KMS-11 (cell line): ENCODE measurements around the gene NT5DC3.

Experiments
- H2AFZ ChIP-seq: fragments of 200-600 bp; sonication (generic); 2 replicates; pipeline ENCODE4 v1.6.1; 2016; ENCODE audit warnings: antibody characterized with exemption, mixed run types, low read depth
- H3K27ac ChIP-seq: fragments of 200-600 bp; sonication (generic); 2 replicates; pipeline ENCODE4 v1.6.1; 2016; ENCODE audit warnings: mild to moderate bottlenecking, mixed run types
- H3K27me3 ChIP-seq: fragments of 200-600 bp; sonication (generic); 2 replicates; pipeline ENCODE4 v1.6.1; 2017; ENCODE audit warnings: mild to moderate bottlenecking, low read depth, mixed run types, moderate library complexity; ENCODE audit not compliant: insufficient read depth
- H3K36me3 ChIP-seq: fragments of 200-600 bp; sonication (generic); 2 replicates; pipeline ENCODE4 v1.6.1; 2017; ENCODE audit warnings: mild to moderate bottlenecking, mixed run types; ENCODE audit not compliant: insufficient read depth
- H3K4me1 ChIP-seq: fragments of 200-600 bp; sonication (generic); 2 replicates; pipeline ENCODE4 v1.6.1; 2016; ENCODE audit warnings: mild to moderate bottlenecking, low read depth, mixed run types; ENCODE audit not compliant: poor library complexity, severe bottlenecking
- H3K4me2 ChIP-seq: fragments of 200-600 bp; sonication (generic); 2 replicates; pipeline ENCODE4 v1.7.0; 2016; ENCODE audit warnings: mild to moderate bottlenecking, mixed run types
- H3K4me3 ChIP-seq: fragments of 200-600 bp; sonication (generic); IDR thresholded peaks from 2 replicates; pipeline ENCODE4 v1.6.1; 2017; ENCODE audit warnings: low read depth, low read length, mixed read lengths; ENCODE audit not compliant: insufficient read depth
- H3K79me2 ChIP-seq: fragments of 200-600 bp; sonication (generic); 2 replicates; pipeline ENCODE4 v1.6.1; 2016; ENCODE audit warnings: low read depth, mixed run types; ENCODE audit not compliant: insufficient read depth
- H3K9ac ChIP-seq: fragments of 200-600 bp; sonication (generic); 2 replicates; pipeline ENCODE4 v1.6.1; 2016; ENCODE audit warnings: mild to moderate bottlenecking, mixed run types
- H4K20me1 ChIP-seq: fragments of 200-600 bp; sonication (generic); 2 replicates; pipeline ENCODE4 v1.6.1; 2016; ENCODE audit warnings: mild to moderate bottlenecking, mixed run types; ENCODE audit not compliant: insufficient read depth
- TF ChIP-seq, protein P1 (sequence below): fragments of 200-600 bp; sonication (generic); conservative IDR thresholded peaks from 2 replicates; pipeline ENCODE4 v1.6.1; 2017; ENCODE audit warnings: low read depth, mild to moderate bottlenecking, antibody characterized with exemption, low read length, moderate library complexity, mixed read lengths

Gene NT5DC3

GRCh38 chr12:103850429-103850828 is 9.4 kb upstream of the NT5DC3 start:
- Histone ChIP-seq H3K27me3 (no peaks in the 10 kb centered on the region), H3K36me3 (no peaks in the 10 kb centered on the region), H2AFZ (no peak overlapping the region), H3K79me2 (no peaks in the 10 kb centered on the region), H3K9ac (no peak overlapping the region), H3K4me3 (no peak overlapping the region), H3K4me1 (no peaks in the 10 kb centered on the region), H4K20me1 (no peaks in the 10 kb centered on the region), H3K4me2 (no peak overlapping the region), H3K27ac (no peak overlapping the region)
- TF ChIP-seq, protein P1, sequence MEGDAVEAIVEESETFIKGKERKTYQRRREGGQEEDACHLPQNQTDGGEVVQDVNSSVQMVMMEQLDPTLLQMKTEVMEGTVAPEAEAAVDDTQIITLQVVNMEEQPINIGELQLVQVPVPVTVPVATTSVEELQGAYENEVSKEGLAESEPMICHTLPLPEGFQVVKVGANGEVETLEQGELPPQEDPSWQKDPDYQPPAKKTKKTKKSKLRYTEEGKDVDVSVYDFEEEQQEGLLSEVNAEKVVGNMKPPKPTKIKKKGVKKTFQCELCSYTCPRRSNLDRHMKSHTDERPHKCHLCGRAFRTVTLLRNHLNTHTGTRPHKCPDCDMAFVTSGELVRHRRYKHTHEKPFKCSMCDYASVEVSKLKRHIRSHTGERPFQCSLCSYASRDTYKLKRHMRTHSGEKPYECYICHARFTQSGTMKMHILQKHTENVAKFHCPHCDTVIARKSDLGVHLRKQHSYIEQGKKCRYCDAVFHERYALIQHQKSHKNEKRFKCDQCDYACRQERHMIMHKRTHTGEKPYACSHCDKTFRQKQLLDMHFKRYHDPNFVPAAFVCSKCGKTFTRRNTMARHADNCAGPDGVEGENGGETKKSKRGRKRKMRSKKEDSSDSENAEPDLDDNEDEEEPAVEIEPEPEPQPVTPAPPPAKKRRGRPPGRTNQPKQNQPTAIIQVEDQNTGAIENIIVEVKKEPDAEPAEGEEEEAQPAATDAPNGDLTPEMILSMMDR = no peak

- H3K9ac ChIP-seq = no peak overlapping the region
- no peak overlapping the region for H3K27ac ChIP-seq
- no peak overlapping the region for H3K4me2 ChIP-seq
- no peaks in the 10 kb centered on the region for H3K79me2 ChIP-seq
- no peaks in the 10 kb centered on the region for H4K20me1 ChIP-seq
- no peaks in the 10 kb centered on the region for H3K36me3 ChIP-seq
- H3K4me3 ChIP-seq = no peak overlapping the region
- no peaks in the 10 kb centered on the region for H3K27me3 ChIP-seq
- TF ChIP-seq, protein P1 = no peak
- no peak overlapping the region for H2AFZ ChIP-seq
- no peaks in the 10 kb centered on the region for H3K4me1 ChIP-seq
Measured at GRCh38 chr12:103848917-103849491, 8.0 kb upstream of the NT5DC3 start.

GRCh38 chr12:103848143-103848542 is 7.1 kb upstream of the NT5DC3 start:
- Histone ChIP-seq H3K9ac (no peak overlapping the region), H3K79me2 (no peaks in the 10 kb centered on the region), H3K36me3 (no peaks in the 10 kb centered on the region), H3K27ac (no peak overlapping the region), H3K4me2 (no peak overlapping the region), H4K20me1 (no peaks in the 10 kb centered on the region), H3K4me3 (no peak overlapping the region), H3K27me3 (no peaks in the 10 kb centered on the region), H3K4me1 (no peaks in the 10 kb centered on the region), H2AFZ (no peak overlapping the region)
- TF ChIP-seq, protein P1 = no peak

DNA sequence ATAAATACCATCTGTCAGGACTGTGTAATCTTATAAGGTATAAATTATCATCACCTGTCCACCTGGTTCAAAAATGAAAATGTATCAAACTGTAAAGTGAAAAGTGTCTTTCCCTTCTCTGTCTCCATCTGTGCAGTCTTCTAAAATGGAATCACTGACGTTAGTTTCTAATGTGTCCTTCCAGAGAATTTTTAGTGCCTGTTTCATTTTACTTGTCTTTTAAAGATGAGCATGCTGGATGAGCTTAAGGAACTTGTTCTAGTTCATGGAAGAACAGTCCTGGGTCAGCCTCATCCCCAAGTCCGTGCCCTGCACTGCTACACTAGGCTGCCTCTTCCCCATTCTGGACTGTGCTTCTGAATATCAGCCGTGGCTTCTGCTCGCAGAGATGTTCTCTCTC is 5.4 kb upstream of the NT5DC3 start:
- TF ChIP-seq, protein P1 = no peak
- Histone ChIP-seq H3K9ac (no peak overlapping the region), H3K4me3 (no peak overlapping the region), H3K79me2 (no peaks in the 10 kb centered on the region), H3K27me3 (no peaks in the 10 kb centered on the region), H4K20me1 (no peaks in the 10 kb centered on the region), H3K4me2 (no peak overlapping the region), H3K36me3 (no peaks in the 10 kb centered on the region), H3K4me1 (peaks cover 7% of the 10 kb centered on the region), H2AFZ (no peak overlapping the region), H3K27ac (no peak overlapping the region)
